Hepatocyte (in vitro differentiated cells): ENCODE results near the gene AKAP13. TPM values are rescaled to one million over a fixed set of nuclear protein-coding genes. Genes with fewer than 3 reads are reported as not detected.

ENCODE experiments used
- DNase-seq: peaks from one replicate; pipeline ENCODE4 v3.0.0-alpha.2; 2016; ENCODE audit warnings: low spot score
- H2AFZ ChIP-seq: fragments of 200-600 bp; sonication (generic); 2 replicates; pipeline ENCODE4 v1.6.0; 2016; ENCODE audit warnings: antibody characterized with exemption, mild to moderate bottlenecking
- H3K27ac ChIP-seq: fragments of 200-600 bp; sonication (generic); 2 replicates; pipeline ENCODE4 v1.5.1; 2016; ENCODE audit warnings: mild to moderate bottlenecking
- H3K27me3 ChIP-seq: fragments of 200-600 bp; sonication (generic); 2 replicates; pipeline ENCODE4 v1.6.1; 2016
- H3K36me3 ChIP-seq: fragments of 200-600 bp; sonication (generic); replicated peaks from 2 replicates; pipeline ENCODE4 v1.5.1; 2016; ENCODE audit warnings: low read depth; ENCODE audit not compliant: insufficient read depth
- H3K4me1 ChIP-seq: fragments of 200-600 bp; sonication (generic); 2 replicates; pipeline ENCODE4 v1.5.1; 2016; ENCODE audit warnings: mild to moderate bottlenecking, moderate library complexity; ENCODE audit not compliant: insufficient read depth
- H3K4me2 ChIP-seq: fragments of 200-600 bp; sonication (generic); 2 replicates; pipeline ENCODE4 v1.6.0; 2016
- H3K4me3 ChIP-seq: fragments of 200-600 bp; sonication (generic); 2 replicates; pipeline ENCODE4 v1.5.1; 2016; ENCODE audit warnings: mild to moderate bottlenecking
- H3K79me2 ChIP-seq: fragments of 200-600 bp; sonication (generic); 2 replicates; pipeline ENCODE4 v1.6.0; 2017; ENCODE audit warnings: mild to moderate bottlenecking
- H3K9me2 ChIP-seq: fragments of 200-600 bp; sonication (generic); replicated peaks from 2 replicates; pipeline ENCODE4 v1.6.0; 2017; ENCODE audit warnings: mild to moderate bottlenecking; ENCODE audit not compliant: insufficient read depth
- H3K9me3 ChIP-seq: fragments of 200-600 bp; sonication (generic); 2 replicates; pipeline ENCODE4 v1.5.1; 2016; ENCODE audit warnings: low read depth, mild to moderate bottlenecking
- H4K20me1 ChIP-seq: fragments of 200-600 bp; sonication (generic); 2 replicates; pipeline ENCODE4 v1.6.0; 2016; ENCODE audit warnings: mild to moderate bottlenecking; ENCODE audit not compliant: insufficient read depth, poor library complexity, severe bottlenecking
- EZH2 ChIP-seq: fragments of 200-600 bp; sonication (generic); IDR thresholded peaks from 2 replicates; pipeline ENCODE4 v1.6.1; 2016; ENCODE audit warnings: antibody characterized with exemption, mild to moderate bottlenecking, borderline replicate concordance
- EZH2phosphoT487 ChIP-seq: fragments of 200-600 bp; sonication (generic); IDR thresholded peaks from one replicate; pipeline ENCODE4 v1.6.1; 2018; ENCODE audit warnings: antibody characterized with exemption, mild to moderate bottlenecking, low read depth, moderate library complexity; ENCODE audit not compliant: unreplicated experiment, severe bottlenecking
- WGBS: methylation state at CpG from one replicate; pipeline ENCODE4 v1.1.6; 2016; ENCODE audit warnings: low lambda C conversion rate; ENCODE audit errors: missing lambda C conversion rate; 5-methylcytosine and 5-hydroxymethylcytosine counted together
- polyA plus RNA-seq: library from polyadenylated mRNA; unstranded; fragments of >200 nt; fragmentation: Nextera tagmentation; extraction: Ambion mirVana; gene quantifications from 2 replicates; pipeline ENCODE4 v1.2.1, GENCODE V29; 2016
- total RNA-seq: library from RNA; depleted of rRNA; stranded (reverse); fragments of >200 nt; gene quantifications from 2 replicates; pipeline ENCODE4 v1.2.3, GENCODE V29; 2014
- TF ChIP-seq, protein P1 (sequence below): fragments of 200-600 bp; sonication (generic); IDR thresholded peaks from 2 replicates; pipeline ENCODE4 v1.5.1; 2016; ENCODE audit warnings: antibody characterized with exemption, mild to moderate bottlenecking; ENCODE audit not compliant: poor library complexity

AKAP13 gene
- total and polyA plus RNA-seq, 2 experiments from 2014 or later = 55.6 to 80.9 TPM

DNA sequence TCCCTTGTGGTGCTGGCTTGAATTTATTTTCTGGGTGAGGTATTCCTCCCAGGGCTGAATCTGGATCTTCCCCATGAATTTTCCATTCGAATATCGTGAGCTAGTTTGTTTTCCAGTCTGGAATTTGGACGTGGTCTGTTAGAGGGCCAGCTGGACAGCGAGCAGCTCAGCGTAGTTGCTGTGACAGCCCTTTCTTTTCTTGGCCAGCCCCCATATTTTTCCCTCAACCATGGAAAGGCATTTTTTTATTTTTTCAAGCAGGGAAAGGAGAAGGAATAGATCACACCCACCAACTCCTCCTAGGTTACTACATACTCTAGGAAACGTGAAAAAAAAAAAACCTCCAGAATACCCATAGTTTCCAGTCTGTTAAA, 262.3 kb downstream of the AKAP13 start:
- H2AFZ ChIP-seq = no peak overlapping the region
- H3K4me1 ChIP-seq = peaks cover 10% of the 10 kb centered on the region
- H3K4me2 ChIP-seq = peak overlapping the region; percentile 25
- no peaks in the 10 kb centered on the region for H3K36me3 ChIP-seq
- H3K27me3 ChIP-seq = no peaks in the 10 kb centered on the region
- H3K9me2 ChIP-seq = no peaks in the 10 kb centered on the region
- no peaks in the 10 kb centered on the region for H3K9me3 ChIP-seq
- peak; percentile 35 for DNase-seq
- TF ChIP-seq EZH2phosphoT487 = no peak
- TF ChIP-seq EZH2 = no peak
- TF ChIP-seq, protein P1, sequence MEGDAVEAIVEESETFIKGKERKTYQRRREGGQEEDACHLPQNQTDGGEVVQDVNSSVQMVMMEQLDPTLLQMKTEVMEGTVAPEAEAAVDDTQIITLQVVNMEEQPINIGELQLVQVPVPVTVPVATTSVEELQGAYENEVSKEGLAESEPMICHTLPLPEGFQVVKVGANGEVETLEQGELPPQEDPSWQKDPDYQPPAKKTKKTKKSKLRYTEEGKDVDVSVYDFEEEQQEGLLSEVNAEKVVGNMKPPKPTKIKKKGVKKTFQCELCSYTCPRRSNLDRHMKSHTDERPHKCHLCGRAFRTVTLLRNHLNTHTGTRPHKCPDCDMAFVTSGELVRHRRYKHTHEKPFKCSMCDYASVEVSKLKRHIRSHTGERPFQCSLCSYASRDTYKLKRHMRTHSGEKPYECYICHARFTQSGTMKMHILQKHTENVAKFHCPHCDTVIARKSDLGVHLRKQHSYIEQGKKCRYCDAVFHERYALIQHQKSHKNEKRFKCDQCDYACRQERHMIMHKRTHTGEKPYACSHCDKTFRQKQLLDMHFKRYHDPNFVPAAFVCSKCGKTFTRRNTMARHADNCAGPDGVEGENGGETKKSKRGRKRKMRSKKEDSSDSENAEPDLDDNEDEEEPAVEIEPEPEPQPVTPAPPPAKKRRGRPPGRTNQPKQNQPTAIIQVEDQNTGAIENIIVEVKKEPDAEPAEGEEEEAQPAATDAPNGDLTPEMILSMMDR = no peak
- peaks cover 46% of the 10 kb centered on the region for H3K79me2 ChIP-seq
- no peak overlapping the region for H3K4me3 ChIP-seq
- H4K20me1 ChIP-seq = no peaks in the 10 kb centered on the region
- peak overlapping the region; percentile 81 for H3K27ac ChIP-seq
- 59% methylated on average over 6 of the region's 6 CpGs for WGBS

DNA sequence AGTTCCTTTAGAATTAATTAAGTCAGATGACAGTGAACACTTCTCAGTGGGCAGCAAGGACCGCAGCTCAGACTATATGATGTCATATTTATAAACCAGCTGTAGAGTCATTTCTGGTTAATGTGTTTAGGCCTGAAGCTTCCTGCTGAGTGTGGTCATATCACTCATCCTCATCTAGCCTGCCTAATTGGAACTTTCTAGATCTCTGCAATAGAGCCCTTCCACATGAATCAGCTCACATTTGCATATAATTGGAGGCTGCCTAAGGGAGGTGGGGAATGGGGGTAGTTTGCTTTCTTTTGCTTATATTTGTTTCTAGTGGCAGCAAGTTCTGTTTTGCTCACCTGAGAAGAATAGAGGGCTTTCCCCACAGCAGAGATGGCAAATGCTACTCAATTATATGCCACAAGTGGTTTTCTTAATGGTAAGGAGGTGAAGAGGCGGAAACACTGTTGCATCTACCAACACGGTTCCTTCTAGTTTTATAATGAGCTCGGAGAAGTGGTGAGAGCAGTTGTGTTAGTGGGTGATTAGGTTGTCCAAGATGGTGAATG, 266.2 kb downstream of the AKAP13 start:
- no peaks in the 10 kb centered on the region for H4K20me1 ChIP-seq
- no peaks in the 10 kb centered on the region for H3K9me2 ChIP-seq
- H3K4me3 ChIP-seq = no peak overlapping the region
- no peak overlapping the region for H3K4me2 ChIP-seq
- H3K4me1 ChIP-seq = peaks cover 10% of the 10 kb centered on the region
- H2AFZ ChIP-seq = no peak overlapping the region
- H3K79me2 ChIP-seq = peaks cover 35% of the 10 kb centered on the region
- no peak overlapping the region for H3K27ac ChIP-seq
- no peaks in the 10 kb centered on the region for H3K9me3 ChIP-seq
- 89% methylated on average over 4 of the region's 4 CpGs for WGBS
- H3K27me3 ChIP-seq = no peaks in the 10 kb centered on the region
- no peaks in the 10 kb centered on the region for H3K36me3 ChIP-seq
- TF ChIP-seq EZH2 (no peak), EZH2phosphoT487 (no peak)
- TF ChIP-seq, protein P1 = no peak
- DNase-seq = no peak

DNA sequence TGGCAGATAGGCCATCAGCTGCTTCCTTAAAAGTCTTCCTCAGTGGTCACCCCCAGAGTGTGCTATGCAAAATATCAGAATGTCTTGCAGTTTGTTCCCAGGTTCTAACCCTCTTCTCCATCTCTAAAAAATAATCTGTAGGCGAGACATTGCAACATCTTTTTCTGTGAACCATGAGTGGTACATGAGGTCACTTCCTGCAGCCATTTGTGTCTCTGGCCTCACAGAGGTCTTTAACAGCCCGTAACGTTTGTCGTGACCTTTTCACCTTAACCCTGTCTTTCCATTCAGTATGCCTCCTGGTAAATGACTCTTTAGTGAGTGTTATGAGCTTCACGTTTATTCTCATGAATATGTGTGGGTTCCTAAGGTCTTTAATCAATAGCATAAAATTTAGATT, 269.0 kb downstream of the AKAP13 start:
- H4K20me1 ChIP-seq = no peaks in the 10 kb centered on the region
- no peaks in the 10 kb centered on the region for H3K9me2 ChIP-seq
- DNase-seq = peak; percentile 39
- H2AFZ ChIP-seq = no peak overlapping the region
- no peaks in the 10 kb centered on the region for H3K36me3 ChIP-seq
- no peak for TF ChIP-seq EZH2phosphoT487
- TF ChIP-seq, protein P1 = no peak
- TF ChIP-seq EZH2 = no peak
- no peak overlapping the region for H3K4me2 ChIP-seq
- peaks cover 30% of the 10 kb centered on the region for H3K79me2 ChIP-seq
- no peaks in the 10 kb centered on the region for H3K4me1 ChIP-seq
- no peaks in the 10 kb centered on the region for H3K27me3 ChIP-seq
- H3K27ac ChIP-seq = peak overlapping the region; percentile 74
- WGBS = 32% methylated on average over 5 of the region's 5 CpGs
- no peak overlapping the region for H3K4me3 ChIP-seq
- H3K9me3 ChIP-seq = no peaks in the 10 kb centered on the region

DNA sequence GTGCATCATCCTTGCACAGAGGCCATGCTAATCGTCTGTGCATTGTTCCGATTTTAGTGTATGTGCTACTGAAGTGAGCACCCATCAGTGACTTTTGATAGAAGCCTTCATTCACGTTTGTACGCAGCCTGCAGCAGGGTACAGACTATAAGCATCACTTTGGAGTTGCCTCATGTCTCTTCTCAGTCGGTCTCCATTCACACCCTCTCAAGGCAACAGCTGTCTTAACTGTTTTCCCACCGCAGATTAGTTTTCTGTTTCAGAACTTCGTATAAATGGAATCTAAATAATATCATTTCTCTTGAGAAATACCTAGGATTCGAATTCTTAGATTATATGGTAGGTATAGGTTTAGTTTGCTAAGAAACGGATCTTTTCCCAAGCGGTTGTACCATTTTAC, 271.1 kb downstream of the AKAP13 start:
- Histone ChIP-seq H3K79me2 (peaks cover 25% of the 10 kb centered on the region), H3K9me3 (no peaks in the 10 kb centered on the region), H3K27me3 (no peaks in the 10 kb centered on the region), H3K4me1 (no peaks in the 10 kb centered on the region), H3K4me3 (no peak overlapping the region), H3K36me3 (no peaks in the 10 kb centered on the region), H4K20me1 (no peaks in the 10 kb centered on the region), H3K27ac (no peak overlapping the region), H3K4me2 (no peak overlapping the region), H3K9me2 (no peaks in the 10 kb centered on the region), H2AFZ (no peak overlapping the region)
- no peak for DNase-seq
- TF ChIP-seq, protein P1 = no peak
- WGBS = 93% methylated on average over 10 of the region's 10 CpGs
